ENCODE data around the gene ELL. TPM values are rescaled to one million over a fixed set of nuclear protein-coding genes. Genes with fewer than 3 reads are reported as not detected.
A peak's percentile ranks its signal among the peaks of the same experiment; 100 is the strongest.

The ELL gene
- total and polyA plus RNA-seq, 9 of the 15 experiments (the other 6 are each of a cell fraction or from before 2014, with no cell fraction given), result 0.24 to 22.5 (median 4.1) TPM

DNA sequence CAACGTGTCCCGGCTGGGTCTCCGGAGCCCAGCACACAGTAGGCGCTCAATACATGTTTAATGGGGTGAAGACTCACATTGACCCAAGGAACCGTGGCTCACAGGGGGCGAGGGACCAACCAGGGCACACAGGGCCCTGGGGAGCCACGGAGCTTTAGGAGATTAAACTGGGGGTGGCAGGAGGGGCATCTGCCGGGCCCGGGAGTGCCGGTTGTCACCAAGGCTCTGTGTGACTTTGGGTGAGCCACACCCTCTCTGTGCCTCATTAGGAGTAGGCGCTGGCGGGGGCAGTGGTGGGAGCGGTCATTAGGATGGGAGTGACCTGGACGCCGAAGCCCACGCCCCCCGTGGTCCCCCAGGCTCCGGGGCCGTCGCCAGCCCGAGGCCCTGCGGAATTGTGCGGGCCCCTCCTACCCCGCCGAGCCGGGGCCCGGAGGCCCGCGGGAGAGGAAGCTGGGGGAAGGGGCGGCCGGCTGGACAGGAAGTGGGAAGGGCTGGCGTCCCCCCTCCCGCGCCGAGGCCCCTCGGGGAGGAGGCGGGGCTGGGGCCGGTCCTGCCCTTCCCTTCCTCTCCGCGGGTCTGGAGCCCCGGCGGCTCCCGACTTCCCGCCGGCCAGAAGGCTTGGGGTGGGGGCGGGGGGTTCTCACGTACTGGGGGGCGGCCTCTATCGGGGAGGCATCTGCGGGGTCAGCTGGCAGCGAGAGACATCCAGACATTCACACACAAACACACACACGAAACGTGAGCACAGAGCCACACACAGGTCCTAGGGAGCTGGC lies 104.4 kb downstream of the ELL start (continued):
- TF ChIP-seq ZNF311 (CRISPR knock-in tag; IDR thresholded peaks at IDR 0.05) (no peak), BDP1 (IDR thresholded peaks at IDR 0.05; ENCODE audit: insufficient read depth, insufficient read length) (no peak), RBM15 (IDR thresholded peaks at IDR 0.05; ENCODE audit: insufficient read depth, low read length) (no peak), NCOA2 (IDR thresholded peaks at IDR 0.05; ENCODE audit: partially characterized antibody in 2 of 2) (no peak), HNRNPLL (IDR thresholded peaks at IDR 0.05; ENCODE audit: low read depth, low read length, poor library complexity, severe bottlenecking) (no peak), RBFOX2 (IDR thresholded peaks at IDR 0.05; ENCODE audit: low read depth, low read length) (peak; percentile 82), ZNF444 (CRISPR knock-in tag; IDR thresholded peaks at IDR 0.05) (no peak), ZNF232 (CRISPR knock-in tag; IDR thresholded peaks at IDR 0.05) (no peak), SAP30 (IDR thresholded peaks at IDR 0.05; ENCODE audit: borderline replicate concordance, insufficient read depth, low read depth, low read length, poor library complexity, severe bottlenecking) (peak; percentile 38), SUPT5H (IDR thresholded peaks at IDR 0.05) (no peak), TAF15 (IDR thresholded peaks at IDR 0.05; ENCODE audit: low read depth, low read length) (no peak), FOXP1 (CRISPR knock-in tag; IDR thresholded peaks at IDR 0.05) (no peak), FOS (IDR thresholded peaks at IDR 0.05; ENCODE audit: extremely low read depth, insufficient read length) (no peak), MYNN (IDR thresholded peaks at IDR 0.05) (no peak), MYNN (CRISPR knock-in tag; IDR thresholded peaks at IDR 0.05) (no peak), NFXL1 (CRISPR knock-in tag; IDR thresholded peaks at IDR 0.05) (no peak), HSF4 (CRISPR knock-in tag; IDR thresholded peaks at IDR 0.05; ENCODE audit: borderline replicate concordance) (no peak)
- TF ChIP-seq, protein P1, sequence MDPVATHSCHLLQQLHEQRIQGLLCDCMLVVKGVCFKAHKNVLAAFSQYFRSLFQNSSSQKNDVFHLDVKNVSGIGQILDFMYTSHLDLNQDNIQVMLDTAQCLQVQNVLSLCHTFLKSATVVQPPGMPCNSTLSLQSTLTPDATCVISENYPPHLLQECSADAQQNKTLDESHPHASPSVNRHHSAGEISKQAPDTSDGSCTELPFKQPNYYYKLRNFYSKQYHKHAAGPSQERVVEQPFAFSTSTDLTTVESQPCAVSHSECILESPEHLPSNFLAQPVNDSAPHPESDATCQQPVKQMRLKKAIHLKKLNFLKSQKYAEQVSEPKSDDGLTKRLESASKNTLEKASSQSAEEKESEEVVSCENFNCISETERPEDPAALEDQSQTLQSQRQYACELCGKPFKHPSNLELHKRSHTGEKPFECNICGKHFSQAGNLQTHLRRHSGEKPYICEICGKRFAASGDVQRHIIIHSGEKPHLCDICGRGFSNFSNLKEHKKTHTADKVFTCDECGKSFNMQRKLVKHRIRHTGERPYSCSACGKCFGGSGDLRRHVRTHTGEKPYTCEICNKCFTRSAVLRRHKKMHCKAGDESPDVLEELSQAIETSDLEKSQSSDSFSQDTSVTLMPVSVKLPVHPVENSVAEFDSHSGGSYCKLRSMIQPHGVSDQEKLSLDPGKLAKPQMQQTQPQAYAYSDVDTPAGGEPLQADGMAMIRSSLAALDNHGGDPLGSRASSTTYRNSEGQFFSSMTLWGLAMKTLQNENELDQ (CRISPR knock-in tag; IDR thresholded peaks at IDR 0.05; ENCODE audit: borderline replicate concordance), result no peak
- TF ChIP-seq, protein P2, sequence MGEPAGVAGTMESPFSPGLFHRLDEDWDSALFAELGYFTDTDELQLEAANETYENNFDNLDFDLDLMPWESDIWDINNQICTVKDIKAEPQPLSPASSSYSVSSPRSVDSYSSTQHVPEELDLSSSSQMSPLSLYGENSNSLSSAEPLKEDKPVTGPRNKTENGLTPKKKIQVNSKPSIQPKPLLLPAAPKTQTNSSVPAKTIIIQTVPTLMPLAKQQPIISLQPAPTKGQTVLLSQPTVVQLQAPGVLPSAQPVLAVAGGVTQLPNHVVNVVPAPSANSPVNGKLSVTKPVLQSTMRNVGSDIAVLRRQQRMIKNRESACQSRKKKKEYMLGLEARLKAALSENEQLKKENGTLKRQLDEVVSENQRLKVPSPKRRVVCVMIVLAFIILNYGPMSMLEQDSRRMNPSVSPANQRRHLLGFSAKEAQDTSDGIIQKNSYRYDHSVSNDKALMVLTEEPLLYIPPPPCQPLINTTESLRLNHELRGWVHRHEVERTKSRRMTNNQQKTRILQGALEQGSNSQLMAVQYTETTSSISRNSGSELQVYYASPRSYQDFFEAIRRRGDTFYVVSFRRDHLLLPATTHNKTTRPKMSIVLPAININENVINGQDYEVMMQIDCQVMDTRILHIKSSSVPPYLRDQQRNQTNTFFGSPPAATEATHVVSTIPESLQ (CRISPR knock-in tag; IDR thresholded peaks at IDR 0.05), result no peak
- TF ChIP-seq, protein P3, sequence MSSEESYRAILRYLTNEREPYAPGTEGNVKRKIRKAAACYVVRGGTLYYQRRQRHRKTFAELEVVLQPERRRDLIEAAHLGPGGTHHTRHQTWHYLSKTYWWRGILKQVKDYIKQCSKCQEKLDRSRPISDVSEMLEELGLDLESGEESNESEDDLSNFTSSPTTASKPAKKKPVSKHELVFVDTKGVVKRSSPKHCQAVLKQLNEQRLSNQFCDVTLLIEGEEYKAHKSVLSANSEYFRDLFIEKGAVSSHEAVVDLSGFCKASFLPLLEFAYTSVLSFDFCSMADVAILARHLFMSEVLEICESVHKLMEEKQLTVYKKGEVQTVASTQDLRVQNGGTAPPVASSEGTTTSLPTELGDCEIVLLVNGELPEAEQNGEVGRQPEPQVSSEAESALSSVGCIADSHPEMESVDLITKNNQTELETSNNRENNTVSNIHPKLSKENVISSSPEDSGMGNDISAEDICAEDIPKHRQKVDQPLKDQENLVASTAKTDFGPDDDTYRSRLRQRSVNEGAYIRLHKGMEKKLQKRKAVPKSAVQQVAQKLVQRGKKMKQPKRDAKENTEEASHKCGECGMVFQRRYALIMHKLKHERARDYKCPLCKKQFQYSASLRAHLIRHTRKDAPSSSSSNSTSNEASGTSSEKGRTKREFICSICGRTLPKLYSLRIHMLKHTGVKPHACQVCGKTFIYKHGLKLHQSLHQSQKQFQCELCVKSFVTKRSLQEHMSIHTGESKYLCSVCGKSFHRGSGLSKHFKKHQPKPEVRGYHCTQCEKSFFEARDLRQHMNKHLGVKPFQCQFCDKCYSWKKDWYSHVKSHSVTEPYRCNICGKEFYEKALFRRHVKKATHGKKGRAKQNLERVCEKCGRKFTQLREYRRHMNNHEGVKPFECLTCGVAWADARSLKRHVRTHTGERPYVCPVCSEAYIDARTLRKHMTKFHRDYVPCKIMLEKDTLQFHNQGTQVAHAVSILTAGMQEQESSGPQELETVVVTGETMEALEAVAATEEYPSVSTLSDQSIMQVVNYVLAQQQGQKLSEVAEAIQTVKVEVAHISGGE (CRISPR knock-in tag; IDR thresholded peaks at IDR 0.05), result peak; percentile 57 to 97 (median 83); a peak in 5 of 6 replicates
